ENCODE measurements around the gene DNTTIP2.

GRCh38 chr1:93925206-93925605 lies 46.2 kb upstream of the DNTTIP2 start:
- TF ChIP-seq CTCF (IDR thresholded peaks at IDR 0.05; ENCODE audit: low read depth, low read length, poor library complexity, severe bottlenecking) (no peak), EZH2phosphoT487 (IDR thresholded peaks at IDR 0.05; ENCODE audit: borderline replicate concordance, low read length) (no peak)

All from DOHH2 (cell line).